ENCODE measurements around the gene CARNS1.
A peak's percentile ranks its signal among the peaks of the same experiment; 100 is the strongest.
"Not testable (repeated sequence)": the region's sequence is repeated elsewhere in the genome, so short reads cannot be mapped to it uniquely, and the experiment has no call there.

The CARNS1 gene

DNA sequence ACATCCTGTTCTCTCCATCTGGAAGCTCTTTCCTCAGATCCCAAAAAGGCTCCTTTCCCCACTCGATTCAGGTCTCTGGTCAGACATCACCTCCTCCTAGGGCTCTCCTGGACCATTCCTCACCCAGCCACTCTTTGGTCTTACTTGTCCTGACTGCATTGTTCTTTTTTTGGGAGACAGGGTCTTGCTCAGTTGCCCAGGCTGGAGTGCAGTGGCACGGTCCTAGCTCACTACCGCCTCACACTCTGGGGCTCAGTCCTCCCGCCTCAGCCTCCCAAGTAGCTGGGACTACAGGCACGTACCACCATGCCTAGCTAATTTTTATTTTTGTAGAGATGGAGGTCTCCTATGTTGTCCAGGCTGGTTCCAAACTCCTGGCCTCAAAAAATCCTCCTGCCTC is 30.0 kb downstream of the CARNS1 start:
- DNase-seq, result no peak

DNA sequence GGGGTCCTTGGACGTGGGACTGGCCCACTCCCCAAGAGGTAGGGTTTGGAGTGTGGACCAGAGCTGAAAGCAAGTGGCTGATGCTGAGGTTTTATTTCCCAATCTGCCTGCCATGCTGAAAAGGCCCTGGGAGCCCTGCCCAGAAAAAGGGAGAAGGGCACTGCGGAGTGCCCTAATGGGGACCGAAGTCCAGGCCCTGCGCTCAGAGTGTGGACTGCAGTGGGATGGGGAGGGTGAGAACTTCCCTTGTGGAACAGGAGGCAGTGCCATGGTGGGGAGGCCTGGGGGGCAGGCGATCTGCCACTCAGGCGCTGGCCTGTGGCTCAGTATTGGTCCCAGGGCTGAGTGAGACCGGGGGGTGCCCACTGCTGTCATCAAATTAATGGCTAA is 32.7 kb downstream of the CARNS1 start:
- DNase-seq, result no peak

DNA sequence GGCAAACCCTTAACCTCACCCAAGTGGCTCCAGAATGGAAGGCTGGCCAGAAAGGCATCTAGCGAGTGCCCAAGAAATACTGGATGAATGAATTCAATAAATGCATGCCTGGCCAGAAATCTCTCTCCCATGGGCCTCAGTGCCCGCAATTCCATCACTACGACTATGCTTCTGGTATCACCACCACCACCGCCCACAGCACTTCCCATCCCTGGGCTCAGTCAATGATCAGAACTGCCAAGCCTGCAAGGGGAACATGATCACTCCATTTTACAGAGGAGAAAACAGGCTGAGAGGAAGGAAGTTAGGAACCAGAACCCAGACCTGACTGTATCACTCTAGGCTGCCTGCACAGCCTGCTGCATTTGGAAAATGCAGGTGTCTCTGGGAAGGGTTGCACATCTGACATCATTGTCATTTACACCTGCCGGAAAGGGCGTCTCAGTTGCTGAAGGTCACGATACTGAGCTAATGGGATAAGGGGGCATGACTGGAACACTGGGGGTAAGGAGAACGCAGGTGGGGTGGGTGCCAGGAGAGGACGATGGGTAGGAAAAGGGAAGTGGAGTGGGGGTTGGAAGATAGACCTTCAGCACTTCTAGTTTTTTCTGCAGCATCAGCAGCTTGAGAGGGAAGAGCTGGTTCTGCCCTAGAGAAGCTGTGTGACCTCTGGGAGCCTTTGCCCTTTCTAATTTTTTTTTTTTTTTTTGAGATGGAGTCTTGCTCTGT is 33.8 kb downstream of the CARNS1 start:
- DNase-seq, result peak; percentile 32

DNA sequence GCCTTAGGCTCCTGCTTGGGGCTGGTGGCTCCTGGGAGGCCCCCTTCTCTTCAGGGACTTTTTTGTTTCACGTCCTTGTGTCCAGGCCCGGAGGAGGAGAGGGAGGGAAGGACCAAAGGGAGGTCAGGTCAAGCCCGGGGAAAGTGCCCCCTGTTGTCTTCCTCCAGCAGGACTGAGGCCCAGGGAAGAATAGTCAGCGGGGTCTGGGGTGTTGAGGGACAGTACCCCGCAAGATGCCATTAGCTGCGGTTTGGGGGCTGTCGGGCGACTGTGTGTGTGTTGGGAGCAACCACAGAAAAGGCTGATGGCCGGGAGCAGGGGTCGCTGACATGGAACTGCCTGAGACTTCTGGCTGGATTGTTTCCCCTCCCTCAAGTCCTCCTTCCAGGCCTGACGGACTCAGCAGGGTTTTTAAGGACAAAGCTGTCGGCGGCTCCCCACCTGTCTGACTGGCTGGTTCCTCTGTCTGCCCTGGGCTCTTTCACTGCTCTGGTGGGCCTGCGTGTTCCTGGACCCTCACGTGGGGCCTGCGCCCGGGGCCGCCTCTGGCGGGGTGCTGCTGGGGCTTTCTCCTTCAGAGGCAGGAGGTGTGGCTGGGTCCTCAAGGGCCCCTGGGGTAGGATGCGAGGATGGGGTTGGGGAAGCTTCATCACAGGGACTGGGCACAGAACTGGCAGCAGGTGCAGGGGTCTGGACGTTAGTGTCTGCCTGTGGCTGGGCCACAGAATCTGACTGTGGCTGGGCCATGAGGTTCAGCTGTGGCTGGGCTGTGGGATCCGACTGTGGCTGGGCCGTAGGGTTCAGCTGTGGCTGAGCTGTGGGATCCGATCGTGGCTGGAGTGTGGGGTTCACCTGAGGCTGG is 35.5 kb downstream of the CARNS1 start:
- no peak for DNase-seq

DNA sequence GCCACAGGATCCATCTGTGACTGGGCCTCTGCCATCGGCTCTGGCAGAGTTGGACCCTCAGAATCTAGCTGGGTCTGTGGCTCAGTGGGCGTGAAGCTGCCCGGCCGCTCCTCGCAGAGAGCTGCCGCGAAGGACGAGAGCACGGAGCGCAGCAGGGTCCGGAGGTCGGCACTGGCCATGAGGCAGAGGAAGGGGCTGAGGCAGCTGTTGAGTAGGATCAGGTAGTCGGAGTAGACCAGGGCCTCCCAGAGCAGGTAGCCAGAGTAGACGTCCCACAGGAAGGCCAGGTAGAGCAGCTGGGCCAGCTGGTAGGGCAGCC is 36.1 kb downstream of the CARNS1 start:
- DNase-seq, result no peak

DNA sequence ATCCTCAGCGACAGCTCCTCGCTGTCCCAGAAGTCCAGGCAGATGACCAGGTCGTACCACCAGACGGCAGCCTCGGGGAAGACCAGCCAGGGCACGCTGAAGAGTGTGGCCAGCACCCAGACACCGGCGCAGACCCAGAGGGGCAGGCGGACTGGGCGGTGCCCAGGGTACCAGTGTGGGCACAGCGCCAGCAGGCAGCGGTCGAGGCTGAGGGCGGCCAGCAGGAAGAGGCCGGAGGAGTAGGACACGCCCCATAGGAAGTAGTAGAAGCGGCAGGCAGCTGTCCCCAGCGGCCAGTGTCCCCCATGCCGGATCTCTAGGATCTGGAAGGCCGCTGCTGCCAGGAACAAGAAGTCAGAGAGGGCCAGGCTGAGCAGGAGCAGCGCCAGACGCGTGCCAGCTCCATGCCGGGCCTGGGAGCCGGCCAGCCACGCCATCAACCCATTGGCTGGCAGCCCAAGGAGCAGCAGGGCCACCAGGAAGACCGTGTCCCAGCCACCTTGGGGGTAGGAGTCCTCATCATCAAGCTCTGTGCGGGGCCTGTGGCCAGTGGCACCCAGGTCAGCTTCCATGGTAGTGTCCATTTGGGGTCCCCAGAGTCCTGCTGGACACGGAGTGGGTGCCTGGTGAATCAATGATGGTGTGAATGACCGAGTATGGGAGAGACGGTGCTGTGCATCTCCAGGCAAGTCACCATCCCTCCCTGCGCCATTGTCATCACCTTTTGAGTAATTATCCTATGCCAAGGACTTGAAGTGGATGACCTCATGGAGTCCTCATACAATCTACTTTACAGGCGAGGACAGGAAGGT is 36.9 kb downstream of the CARNS1 start, which contains the start of gene GPR152:
TSS of gene GPR152 (minus strand) at position 589 of the 812 bp plus-strand sequence. CDS start at position 584, 5 bp downstream.
- no peak for DNase-seq

DNA sequence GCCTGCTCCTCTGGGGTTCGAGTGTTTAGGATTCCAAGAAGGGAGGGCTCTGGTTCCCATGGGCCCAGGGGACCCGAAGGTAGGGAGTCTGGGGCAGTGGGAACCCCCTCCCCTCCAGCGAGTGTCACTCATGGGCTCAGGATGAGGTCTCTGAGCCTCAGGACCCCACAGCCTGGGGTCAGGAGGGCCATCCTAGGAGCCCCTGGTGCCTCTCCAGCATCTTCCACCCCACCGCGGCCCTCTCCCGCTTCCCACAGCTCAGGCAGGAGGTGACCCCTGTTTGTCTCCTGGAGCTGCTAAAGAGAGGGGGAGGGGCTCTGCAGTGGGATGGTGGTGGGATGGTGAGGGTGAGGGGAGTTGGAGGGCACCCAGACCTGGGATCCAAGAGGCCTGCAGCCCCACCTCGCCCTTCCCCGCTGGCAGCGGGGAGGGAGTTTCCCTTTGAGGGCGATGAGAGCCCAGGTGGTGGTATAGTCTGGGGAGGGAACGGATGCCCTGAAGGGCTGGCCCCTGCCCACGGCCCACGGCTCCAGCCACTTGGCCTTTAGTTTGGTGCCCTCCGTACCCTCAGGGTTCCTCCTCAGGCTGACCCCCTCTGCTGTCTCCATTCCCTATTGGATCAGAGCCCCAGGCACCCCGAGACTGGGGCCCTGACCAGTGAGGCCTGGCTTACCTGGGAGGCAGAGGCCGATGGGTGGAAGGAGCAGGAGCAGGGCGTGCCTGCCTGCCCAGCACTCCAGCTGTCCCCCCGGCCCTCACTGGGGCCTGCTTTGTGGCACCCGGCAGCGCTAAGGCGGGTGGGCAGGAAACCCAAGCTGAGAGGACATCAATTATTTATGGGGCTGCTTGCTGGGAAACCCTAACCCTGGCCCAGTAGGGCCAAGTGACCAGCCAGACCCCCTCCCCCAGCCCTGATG is 38.6 kb downstream of the CARNS1 start:
- no peak for DNase-seq

DNA sequence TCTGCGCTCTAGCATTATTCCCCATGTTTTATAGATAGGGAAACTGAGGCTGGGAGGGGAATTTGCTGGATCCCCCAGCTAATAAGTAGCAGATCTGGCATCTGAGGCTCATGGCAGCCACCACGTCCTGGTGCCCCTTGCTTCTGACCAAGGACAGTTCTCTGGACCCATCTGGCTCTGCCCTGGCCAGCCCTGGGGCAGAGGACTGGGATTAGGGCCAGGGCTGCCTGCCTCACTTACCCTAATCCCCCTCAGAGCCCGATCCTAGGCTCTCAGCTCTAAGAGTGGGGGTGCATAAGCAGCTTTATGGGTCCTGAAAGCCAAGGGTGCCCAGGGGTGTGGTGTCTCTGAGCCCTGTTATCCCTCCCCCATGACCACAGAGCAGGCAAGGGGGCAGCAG is 39.6 kb downstream of the CARNS1 start, which contains the start of gene CABP4:
TSS of gene CABP4 (plus strand) at position 301 of the 400 bp plus-strand sequence. CDS start at position 371, 70 bp downstream.
- no peak for DNase-seq

DNA sequence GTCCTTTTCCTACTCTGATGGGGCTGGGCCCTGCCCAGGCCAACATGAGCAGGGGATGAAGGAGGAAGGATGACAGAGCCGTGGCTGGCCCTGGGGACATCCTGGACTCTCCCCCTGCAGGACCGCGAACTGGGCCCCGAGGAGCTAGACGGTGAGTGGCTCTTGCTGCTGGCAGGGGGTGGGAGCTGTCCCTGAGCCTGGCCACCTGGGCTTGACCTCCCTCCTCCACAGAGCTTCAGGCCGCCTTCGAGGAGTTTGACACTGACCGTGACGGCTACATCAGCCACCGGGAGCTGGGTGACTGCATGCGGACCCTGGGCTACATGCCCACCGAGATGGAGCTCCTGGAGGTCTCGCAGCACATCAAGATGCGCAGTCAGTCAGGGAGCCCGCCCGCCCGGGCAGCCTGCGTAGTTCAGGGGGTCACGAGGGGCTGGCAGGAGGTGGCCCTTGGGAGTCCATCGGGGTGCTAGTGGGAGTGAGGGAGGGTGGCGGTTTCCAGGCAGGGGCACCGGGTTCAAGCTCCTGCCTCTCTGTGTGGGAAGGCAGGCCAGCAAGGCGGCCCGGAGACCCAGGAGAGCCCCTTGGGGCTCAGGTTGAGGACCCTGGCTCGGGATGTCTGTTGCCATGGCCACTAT is 40.7 kb downstream of the CARNS1 start:
- no peak for DNase-seq

DNA sequence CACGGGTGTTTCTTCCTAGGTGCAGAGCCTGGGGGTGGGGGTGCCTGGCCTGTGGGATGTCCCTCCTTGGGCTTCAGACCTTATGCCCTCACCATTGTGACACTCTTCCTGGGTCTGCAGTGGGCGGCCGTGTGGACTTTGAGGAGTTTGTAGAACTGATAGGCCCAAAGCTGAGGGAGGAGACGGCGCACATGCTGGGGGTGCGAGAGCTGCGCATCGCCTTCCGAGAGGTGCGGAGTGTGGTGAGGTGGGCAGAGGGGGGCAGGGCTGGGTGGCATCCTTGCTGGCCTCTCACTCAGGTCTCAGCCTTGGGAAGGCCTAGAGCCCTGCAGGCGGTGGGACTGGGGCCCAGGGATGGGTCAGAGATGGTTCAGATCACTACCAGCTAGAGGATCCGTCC is 42.0 kb downstream of the CARNS1 start:
- no peak for DNase-seq

DNA sequence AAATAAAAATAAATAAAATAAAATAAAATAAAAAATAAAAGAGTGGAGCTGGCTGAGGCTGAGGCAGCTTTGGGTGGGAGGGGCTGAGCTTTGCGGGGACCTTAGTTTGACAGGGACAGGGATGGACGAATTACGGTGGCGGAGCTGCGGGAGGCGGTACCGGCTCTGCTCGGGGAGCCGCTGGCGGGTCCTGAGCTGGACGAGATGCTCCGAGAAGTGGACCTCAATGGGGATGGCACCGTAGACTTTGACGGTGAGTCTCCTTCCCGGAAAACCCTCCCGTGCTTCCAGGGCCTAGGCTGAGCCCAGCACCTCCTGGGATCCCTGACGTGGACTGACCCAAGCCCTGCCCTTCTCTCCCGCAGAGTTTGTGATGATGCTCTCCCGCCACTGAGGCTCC is 42.8 kb downstream of the CARNS1 start:
- DNase-seq, result no peak

DNA sequence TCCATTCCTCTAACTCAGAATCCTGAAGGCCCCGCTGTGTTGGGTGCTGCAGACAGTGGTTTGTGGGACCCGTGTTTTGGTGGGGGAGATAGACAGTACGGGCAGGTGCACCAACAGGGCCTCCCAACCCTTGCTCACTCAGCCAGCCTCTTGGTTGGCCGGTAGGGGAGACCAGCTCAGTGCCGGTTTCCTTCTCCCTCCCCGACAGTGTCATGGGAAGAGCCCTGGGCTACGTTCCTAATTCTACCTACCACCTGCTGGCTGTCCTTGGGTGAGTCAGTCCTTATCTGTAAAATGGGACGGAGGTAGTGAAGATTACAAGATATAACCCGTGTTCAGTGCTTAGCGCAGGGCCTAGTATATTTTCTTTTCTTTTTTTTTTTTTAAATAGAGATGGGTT is 47.7 kb downstream of the CARNS1 start:
- no peak for DNase-seq

DNA sequence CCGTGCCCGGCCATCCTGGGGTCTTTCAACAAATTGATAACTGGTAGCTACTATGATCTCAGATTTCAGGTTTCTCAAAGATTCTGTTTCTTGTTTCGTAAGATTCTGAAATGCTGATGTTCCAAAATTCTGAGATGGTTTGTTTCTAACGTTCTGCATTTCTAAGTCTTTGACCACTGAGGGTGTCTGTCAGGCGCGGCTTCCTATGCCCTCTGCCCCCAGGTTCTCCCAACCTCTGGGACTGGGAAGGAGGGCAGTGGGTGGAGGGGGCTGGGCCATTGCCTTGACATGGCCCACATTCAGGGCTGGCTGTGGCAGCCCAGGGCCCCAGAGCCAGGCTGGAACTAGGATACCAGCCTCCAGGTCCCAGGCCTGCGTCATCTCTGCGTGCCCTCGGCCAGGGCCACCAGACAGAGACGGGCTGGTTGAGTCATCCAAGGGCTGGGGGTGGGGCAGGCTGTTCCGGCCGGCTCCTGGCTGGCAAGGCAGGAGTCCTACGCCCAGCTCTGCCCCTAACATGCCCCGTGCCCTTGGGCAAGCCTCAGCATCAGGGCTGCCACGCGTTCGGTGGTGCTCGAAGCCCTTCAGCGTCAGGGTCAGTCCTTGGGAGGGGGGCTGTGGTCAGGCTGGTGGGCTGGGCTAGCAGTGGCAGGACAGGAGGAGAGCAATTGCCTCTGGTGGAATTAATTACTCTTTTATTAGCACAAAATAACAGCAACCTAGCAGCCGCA is 48.4 kb downstream of the CARNS1 start:
- peak; percentile 43 for DNase-seq

DNA sequence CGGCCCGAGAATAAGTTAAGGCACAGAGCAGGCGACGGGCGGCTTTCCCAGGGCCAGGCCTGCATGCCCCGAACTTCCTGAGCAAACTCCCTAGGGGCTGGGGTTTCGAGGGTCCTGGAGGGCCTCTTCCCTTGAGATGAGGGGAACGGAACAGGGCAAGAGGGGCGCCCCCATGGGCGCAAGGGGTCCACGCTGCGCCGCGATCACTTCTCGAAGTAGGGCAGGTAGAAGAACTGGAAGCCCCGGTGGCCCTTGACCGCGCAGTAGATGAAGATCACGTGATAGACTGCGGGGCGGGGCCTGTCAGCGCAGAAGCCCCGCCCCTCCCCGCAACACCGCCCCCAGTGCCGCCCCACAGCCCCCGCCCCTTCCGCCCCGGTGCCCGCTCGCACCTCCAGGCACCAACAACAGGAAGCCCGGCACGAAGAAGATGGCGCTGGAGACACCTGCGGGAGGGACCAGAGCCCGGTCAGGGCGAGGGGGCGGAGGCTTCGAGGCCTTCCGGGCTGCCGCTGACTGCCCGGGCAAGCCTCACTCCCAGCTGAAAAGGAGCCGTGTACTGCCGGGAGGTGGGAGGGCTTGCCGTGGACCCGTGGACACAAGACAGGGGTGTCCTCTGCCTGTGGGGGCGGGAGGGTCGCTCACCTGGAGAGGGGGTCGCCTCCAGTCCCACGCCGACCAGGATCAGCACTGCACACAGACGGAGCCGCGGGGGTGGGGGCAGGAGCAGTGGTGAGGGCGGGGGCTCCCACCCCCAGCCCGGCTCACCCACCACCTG is 49.1 kb downstream of the CARNS1 start:
- peak; percentile 95 for DNase-seq

DNA sequence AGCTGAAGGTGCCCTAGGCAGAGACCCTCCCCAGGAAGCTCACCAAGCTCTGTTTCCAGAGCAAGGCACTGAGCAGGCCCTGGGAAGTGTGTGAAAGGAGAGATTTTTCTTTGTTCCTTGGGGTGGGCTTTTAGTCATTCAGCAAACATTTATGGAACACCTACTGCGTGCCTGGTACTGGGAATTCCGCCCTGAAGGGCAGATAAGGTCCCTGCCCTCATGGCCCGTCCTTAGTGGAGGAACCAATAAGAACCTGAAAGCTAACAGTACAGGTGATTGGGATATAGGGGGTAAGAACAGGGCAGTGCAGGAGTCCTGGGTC is 49.7 kb downstream of the CARNS1 start:
- DNase-seq, result no peak

DNA sequence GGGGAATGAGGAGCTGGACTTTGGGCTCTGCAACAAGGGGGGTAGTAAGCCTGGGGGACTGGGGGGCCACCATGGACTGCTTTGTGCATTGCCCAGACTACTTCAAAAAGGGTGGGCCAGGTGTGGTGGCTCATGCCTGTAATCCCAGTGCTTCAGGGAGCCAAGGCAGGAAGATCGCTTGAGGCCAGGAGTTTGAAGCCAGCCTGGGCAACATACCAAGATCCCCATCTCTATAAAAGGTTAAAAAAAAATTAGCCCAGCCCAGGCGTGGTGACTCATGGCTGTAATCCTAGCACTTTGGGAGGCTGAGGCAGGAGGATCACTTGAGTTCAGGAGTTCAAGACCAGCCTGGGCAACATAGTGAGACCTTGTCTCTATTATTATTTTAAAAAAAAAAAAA is 50.1 kb downstream of the CARNS1 start:
- not testable (repeated sequence) for DNase-seq

DNA sequence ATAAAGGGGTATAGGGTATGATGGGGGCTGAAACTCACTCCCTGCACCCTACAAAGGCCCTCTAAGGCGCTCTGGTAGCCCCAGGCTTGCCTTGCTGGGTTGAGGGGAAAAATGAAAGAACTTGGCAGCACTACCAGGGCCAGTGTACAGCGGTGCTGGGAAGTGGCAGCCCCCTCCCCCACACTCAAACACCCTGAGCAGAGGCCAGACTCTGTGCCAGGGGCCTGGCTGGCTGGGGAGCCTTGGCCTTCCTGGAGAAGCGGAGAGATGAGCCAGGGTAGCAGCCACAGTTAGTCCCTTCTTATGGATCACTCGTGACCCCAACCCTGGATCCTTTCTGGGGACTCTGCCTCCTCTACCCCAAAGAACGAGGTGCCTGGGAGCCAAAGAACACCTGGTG is 50.9 kb downstream of the CARNS1 start:
- no peak for DNase-seq

DNA sequence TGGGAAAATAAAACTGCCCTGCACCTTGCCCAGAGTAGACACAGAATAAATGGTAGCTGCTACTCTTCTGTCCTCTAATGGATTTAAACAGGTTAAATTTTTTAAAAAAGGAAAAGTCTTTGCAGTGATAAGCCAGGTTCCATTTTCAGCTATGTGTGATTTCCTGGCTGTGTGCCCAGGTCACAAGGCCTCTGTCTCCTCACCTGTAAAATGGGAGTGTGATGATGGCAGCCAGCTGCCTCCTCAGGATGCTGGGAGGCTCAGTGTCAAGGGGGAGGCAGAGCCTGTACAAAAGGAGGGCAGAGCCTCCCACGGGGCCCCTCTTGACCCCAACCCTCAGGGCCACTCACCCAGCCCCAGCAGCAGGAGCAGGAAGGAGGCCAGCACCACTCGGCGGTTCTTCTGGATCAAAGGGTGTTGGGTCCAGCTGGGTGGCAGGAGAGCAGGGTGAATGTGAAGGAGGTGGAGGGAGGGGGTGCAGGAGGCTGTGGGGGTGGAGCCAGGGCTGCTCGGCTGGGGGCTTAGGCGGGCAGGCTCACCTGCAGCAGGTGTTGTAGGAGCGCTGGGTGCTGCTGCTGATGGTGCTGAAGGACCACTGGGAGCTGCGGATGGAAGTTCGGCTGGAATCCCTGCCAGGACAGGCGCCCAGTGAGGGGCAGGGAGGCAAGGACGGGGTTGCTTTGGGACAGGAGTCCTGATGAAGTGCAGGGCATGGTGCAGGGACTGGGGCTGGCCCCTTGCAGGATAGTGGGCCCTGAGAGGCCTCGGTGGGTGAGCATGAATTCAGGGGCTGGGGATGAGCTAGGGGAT is 51.7 kb downstream of the CARNS1 start:
- DNase-seq, result no peak

DNA sequence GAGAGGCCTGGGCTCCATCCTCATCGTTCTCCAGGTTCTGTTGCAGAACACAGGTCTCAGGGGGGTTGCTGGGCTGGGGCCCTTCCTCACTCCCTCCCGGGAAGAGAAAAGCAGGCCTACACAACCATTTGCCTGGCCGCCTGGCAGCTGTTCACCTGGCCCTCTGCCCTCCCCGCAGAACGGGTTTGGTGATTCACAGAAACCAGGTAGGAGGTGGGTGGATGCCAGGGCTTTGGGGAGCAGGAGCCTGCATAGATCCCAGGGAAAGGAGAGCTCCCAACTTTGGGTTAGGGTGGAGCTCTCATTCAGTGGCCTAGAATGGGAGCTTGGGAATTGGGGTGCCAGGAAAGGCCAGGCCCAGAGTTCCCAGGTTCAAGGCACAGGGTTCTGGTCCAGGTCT is 52.6 kb downstream of the CARNS1 start:
- no peak for DNase-seq

DNA sequence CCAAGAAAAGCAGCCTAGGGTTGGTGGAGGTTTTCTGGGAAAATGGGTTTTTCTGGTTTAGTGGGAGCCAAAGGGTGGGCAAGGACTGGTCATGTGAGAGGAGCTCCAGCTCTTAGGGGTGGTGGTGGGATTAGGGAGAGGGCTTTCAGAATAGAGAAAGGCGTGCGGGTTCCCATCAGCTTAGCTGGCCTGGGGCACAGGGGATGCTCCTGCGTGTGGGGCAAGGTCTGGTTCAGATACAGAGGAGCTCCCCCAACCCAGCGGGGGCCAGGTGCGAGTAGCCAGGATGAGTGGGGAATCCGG is 52.9 kb downstream of the CARNS1 start:
- DNase-seq, result no peak
